K562 (cell line): ENCODE results near the gene EXOC3L1. TPM values are rescaled to one million over a fixed set of nuclear protein-coding genes. Genes with fewer than 3 reads are reported as not detected.
A peak's percentile ranks its signal among the peaks of the same experiment; 100 is the strongest.

ENCODE experiments used
- EP400 ChIP-seq: fragments of 450-650 bp; IDR thresholded peaks from 2 replicates; pipeline ENCODE4 v1.6.1; 2017; ENCODE audit warnings: antibody characterized with exemption, mild to moderate bottlenecking, moderate library complexity
- ETV6 ChIP-seq, 3 experiments: fragments of 150-350 bp in 1 of 3; sonication (generic) in 1 of 3; formaldehyde crosslinking in 1 of 3; IDR thresholded peaks; 2 replicates each; pipeline versions ENCODE4 v1.6.1 to v1.8.0; 2014 to 2022; ENCODE audit warnings: borderline replicate concordance in 2 of 3, low read depth in 2 of 3, antibody characterized with exemption in 1 of 3, low read length in 1 of 3, mild to moderate bottlenecking in 1 of 3, missing genetic modification reagents in 1 of 3
- HDGF ChIP-seq: fragments of 450-650 bp; IDR thresholded peaks from 2 replicates; pipeline ENCODE4 v1.6.1; 2016
- MAZ ChIP-seq, 2 experiments: fragments of 450-650 bp in 1 of 2; sonication (generic) in 1 of 2; formaldehyde crosslinking; IDR thresholded peaks in 1 of 2; conservative IDR thresholded peaks in 1 of 2; 2 replicates each; pipeline versions ENCODE4 v1.4.0 to v1.5.0; 2020; ENCODE audit warnings: mild to moderate bottlenecking in 1 of 2, missing genetic modification reagents in 1 of 2
- NRF1 ChIP-seq, 2 experiments: fragments of 450-650 bp; IDR thresholded peaks in 1 of 2; conservative IDR thresholded peaks in 1 of 2; 2 replicates each; pipeline ENCODE4 v1.6.1; 2014; ENCODE audit warnings: mild to moderate bottlenecking in 2 of 2
- SMARCC2 ChIP-seq: fragments of 450-650 bp; IDR thresholded peaks from 2 replicates; pipeline ENCODE4 v1.6.1; 2017; ENCODE audit warnings: antibody characterized with exemption, moderate library complexity, mild to moderate bottlenecking, low read depth
- SRF ChIP-seq, 2 experiments: fragments of 250-450, 450-650 bp in 1 of 2; sonication (Bioruptor Pico) in 1 of 2; sonication (generic) in 1 of 2; formaldehyde crosslinking; IDR thresholded peaks; 2 replicates each; pipeline versions ENCODE4 v1.5.0 to v1.5.1; 2020 to 2022; ENCODE audit warnings: mild to moderate bottlenecking in 1 of 2, missing genetic modification reagents in 1 of 2
- SRSF3 ChIP-seq: fragments of 200-400 bp; formaldehyde crosslinking; IDR thresholded peaks from 2 replicates; pipeline ENCODE4 v1.6.1; 2016; ENCODE audit warnings: mild to moderate bottlenecking, low read length, moderate library complexity; ENCODE audit not compliant: insufficient read depth
- U2AF2 ChIP-seq: fragments of 200-400 bp; formaldehyde crosslinking; optimal IDR thresholded peaks from 2 replicates; pipeline ENCODE3; 2017; ENCODE audit warnings: low read depth, mild to moderate bottlenecking, low read length
- YBX1 ChIP-seq: fragments of 450-650 bp; IDR thresholded peaks from 2 replicates; pipeline ENCODE4 v1.7.1; 2016; ENCODE audit warnings: mild to moderate bottlenecking
- ZFP36 ChIP-seq: fragments of 150-350 bp; IDR thresholded peaks from 2 replicates; pipeline ENCODE4 v1.6.1; 2018; ENCODE audit warnings: low read length, low read depth; ENCODE audit not compliant: partially characterized antibody
- ZKSCAN1 ChIP-seq: fragments of 150-350 bp; IDR thresholded peaks from 2 replicates; pipeline ENCODE4 v1.6.1; 2016; ENCODE audit warnings: low read depth, low read length
- ZNF165 ChIP-seq: fragments of 250-450 bp; sonication (Bioruptor Pico); IDR thresholded peaks from 2 replicates; pipeline ENCODE4 v1.4.0; 2020; ENCODE audit warnings: borderline replicate concordance
- ZNF197 ChIP-seq: fragments of 200-800 bp; sonication (Bioruptor generic); IDR thresholded peaks from 2 replicates; pipeline ENCODE4 v1.6.1; 2016; ENCODE audit warnings: low read depth, missing genetic modification characterization, missing compliant biosample characterization
- ZNF347 ChIP-seq: fragments of 450-650 bp; formaldehyde crosslinking; IDR thresholded peaks from 2 replicates; pipeline ENCODE4 v1.4.0; 2020; ENCODE audit warnings: low read depth, mild to moderate bottlenecking, moderate library complexity
- ZNF354B ChIP-seq: fragments of 250-450 bp; sonication (Bioruptor Pico); IDR thresholded peaks from 2 replicates; pipeline ENCODE4 v1.4.0; 2020
- polyA plus RNA-seq, 8 experiments: library from polyadenylated mRNA; depleted of rRNA in 4 of 8; stranded (reverse) in 5 of 8; unstranded in 3 of 8; fragments of >200 nt; fragmentation: Nextera tagmentation in 2 of 8; fragmentation: Illumina TruSeq in 1 of 8; extraction: Ambion mirVana in 2 of 8; extraction: Trizol in 1 of 8; gene quantifications; 2 replicates each; pipeline versions ENCODE4 v1.2.1 to v1.2.3, GENCODE V29; 2011 to 2014; ENCODE audit warnings: inconsistent platforms in 1 of 8, missing spikeins in 1 of 8
- total RNA-seq, 7 experiments: library from RNA; depleted of rRNA in 6 of 7; stranded (reverse); fragments of >200 nt in 6 of 7; fragmentation: Illumina TruSeq in 2 of 7; extraction: Trizol in 2 of 7; gene quantifications; 2 replicates each; pipeline versions ENCODE4 v1.2.1 to v1.2.3, GENCODE V29; 2011 to 2021; ENCODE audit warnings: low replicate concordance in 1 of 7
- TF ChIP-seq, protein P1 (sequence below): fragments of 250-450 bp; sonication (Bioruptor Pico); IDR thresholded peaks from 2 replicates; pipeline ENCODE4 v1.5.0; 2021; ENCODE audit warnings: mild to moderate bottlenecking, borderline replicate concordance
- TF ChIP-seq, protein P2 (sequence below): fragments of 450-650 bp; formaldehyde crosslinking; IDR thresholded peaks from 2 replicates; pipeline ENCODE4 v1.4.0; 2020; ENCODE audit warnings: mild to moderate bottlenecking, moderate library complexity
- TF ChIP-seq, protein P3 (sequence below): sonication (generic); formaldehyde crosslinking; IDR thresholded peaks from 2 replicates; pipeline ENCODE4 v1.8.0; 2023; ENCODE audit warnings: mild to moderate bottlenecking, missing genetic modification reagents

Gene EXOC3L1
- total and polyA plus RNA-seq, 9 of the 15 experiments (the other 6 are each of a cell fraction or from before 2014, with no cell fraction given), result 0.08 TPM; not detected in 8

DNA sequence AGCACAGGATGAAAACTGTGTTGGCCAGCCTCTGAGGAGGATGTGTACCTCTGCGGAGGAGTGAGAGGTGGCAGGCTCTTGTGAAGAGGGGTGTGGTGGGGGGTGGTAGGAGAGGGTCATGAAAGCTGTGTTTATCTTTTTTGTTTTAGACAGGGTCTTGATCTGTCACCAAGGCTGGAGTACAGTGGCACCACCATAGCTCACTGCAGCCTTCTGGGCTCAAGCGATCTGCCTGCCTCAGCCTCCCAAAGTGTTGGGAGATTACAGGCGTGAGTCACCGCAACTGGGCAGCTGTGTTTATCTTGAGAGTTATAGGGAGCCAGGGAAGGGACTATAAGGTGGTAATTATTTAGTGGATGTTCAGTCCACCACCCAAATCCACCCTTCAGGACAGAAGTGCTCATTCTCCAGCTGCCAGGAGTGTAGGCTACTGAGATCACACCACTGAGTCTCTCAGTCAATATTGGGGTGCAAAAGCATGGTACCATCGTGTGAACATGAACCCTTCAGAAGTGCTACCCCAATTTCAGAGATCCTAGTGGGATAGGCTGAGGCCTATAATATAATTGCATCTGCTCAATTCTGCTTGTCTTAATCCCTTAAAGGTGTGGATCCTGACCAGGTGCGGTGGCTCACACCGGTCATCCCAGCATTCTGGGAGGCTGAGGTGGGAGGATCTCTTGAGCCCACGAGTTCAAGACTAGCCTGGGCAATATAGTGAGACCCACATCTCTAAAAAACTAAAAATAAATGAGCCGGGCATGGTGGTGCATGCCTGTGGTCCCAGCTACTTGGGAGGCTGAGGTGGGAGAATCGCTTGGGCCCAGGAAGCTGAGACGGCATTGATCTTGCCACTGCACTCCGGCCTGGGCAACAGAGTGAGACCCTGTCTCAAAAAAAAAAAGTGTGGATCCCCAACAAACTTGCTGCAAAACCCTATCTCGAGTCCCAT is 788 bp upstream of the EXOC3L1 start (continued):
- TF ChIP-seq MAZ (CRISPR knock-in tag; conservative IDR thresholded peaks at IDR 0.05 in 1 of 2, IDR thresholded peaks at IDR 0.05 in 1 of 2) (no peak), SRSF3 (no peak), ZNF165 (CRISPR knock-in tag) (no peak), ZNF197 (CRISPR knock-in tag) (no peak), ZNF354B (CRISPR knock-in tag) (no peak), ETV6 (IDR thresholded peaks at IDR 0.05; ENCODE audit: borderline replicate concordance in 1 of 2, low read depth in 2 of 2, low read length in 1 of 2) (no peak), ETV6 (CRISPR knock-in tag; IDR thresholded peaks at IDR 0.05; ENCODE audit: borderline replicate concordance) (no peak), U2AF2 (no peak), EP400 (no peak), YBX1 (no peak), ZKSCAN1 (no peak), HDGF (no peak), ZFP36 (no peak), SRF (CRISPR knock-in tag; IDR thresholded peaks at IDR 0.05) (no peak), SMARCC2 (peak; percentile 53; the same call in 1 of the 2 replicates), ZNF347 (CRISPR knock-in tag) (no peak), NRF1 (conservative IDR thresholded peaks at IDR 0.05 in 1 of 2, IDR thresholded peaks at IDR 0.05 in 1 of 2) (peak in 1 of 2 experiments; percentile 28; a peak in 1 of 4 replicates)
- TF ChIP-seq, protein P1, sequence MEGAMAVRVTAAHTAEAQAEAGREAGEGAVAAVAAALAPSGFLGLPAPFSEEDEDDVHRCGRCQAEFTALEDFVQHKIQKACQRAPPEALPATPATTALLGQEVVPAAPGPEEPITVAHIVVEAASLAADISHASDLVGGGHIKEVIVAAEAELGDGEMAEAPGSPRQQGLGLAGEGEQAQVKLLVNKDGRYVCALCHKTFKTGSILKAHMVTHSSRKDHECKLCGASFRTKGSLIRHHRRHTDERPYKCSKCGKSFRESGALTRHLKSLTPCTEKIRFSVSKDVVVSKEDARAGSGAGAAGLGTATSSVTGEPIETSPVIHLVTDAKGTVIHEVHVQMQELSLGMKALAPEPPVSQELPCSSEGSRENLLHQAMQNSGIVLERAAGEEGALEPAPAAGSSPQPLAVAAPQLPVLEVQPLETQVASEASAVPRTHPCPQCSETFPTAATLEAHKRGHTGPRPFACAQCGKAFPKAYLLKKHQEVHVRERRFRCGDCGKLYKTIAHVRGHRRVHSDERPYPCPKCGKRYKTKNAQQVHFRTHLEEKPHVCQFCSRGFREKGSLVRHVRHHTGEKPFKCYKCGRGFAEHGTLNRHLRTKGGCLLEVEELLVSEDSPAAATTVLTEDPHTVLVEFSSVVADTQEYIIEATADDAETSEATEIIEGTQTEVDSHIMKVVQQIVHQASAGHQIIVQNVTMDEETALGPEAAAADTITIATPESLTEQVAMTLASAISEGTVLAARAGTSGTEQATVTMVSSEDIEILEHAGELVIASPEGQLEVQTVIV (CRISPR knock-in tag), result no peak
- TF ChIP-seq, protein P2, sequence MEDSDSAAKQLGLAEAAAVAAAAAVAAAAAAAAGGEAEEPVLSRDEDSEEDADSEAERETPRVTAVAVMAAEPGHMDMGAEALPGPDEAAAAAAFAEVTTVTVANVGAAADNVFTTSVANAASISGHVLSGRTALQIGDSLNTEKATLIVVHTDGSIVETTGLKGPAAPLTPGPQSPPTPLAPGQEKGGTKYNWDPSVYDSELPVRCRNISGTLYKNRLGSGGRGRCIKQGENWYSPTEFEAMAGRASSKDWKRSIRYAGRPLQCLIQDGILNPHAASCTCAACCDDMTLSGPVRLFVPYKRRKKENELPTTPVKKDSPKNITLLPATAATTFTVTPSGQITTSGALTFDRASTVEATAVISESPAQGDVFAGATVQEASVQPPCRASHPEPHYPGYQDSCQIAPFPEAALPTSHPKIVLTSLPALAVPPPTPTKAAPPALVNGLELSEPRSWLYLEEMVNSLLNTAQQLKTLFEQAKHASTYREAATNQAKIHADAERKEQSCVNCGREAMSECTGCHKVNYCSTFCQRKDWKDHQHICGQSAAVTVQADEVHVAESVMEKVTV (CRISPR knock-in tag), result no peak
- TF ChIP-seq, protein P3, sequence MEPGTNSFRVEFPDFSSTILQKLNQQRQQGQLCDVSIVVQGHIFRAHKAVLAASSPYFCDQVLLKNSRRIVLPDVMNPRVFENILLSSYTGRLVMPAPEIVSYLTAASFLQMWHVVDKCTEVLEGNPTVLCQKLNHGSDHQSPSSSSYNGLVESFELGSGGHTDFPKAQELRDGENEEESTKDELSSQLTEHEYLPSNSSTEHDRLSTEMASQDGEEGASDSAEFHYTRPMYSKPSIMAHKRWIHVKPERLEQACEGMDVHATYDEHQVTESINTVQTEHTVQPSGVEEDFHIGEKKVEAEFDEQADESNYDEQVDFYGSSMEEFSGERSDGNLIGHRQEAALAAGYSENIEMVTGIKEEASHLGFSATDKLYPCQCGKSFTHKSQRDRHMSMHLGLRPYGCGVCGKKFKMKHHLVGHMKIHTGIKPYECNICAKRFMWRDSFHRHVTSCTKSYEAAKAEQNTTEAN (CRISPR knock-in tag), result no peak
